Neural progenitor cell (in vitro differentiated cells): ENCODE results near the gene MEGF6.

Experiments used
- EZH2phosphoT487 ChIP-seq: fragments of 200-600 bp; sonication (generic); IDR thresholded peaks from 2 replicates; pipeline ENCODE4 v1.6.1; 2017; ENCODE audit warnings: antibody characterized with exemption
- TF ChIP-seq, protein P1 (sequence below): fragments of 200-600 bp; sonication (generic); IDR thresholded peaks from 2 replicates; pipeline ENCODE4 v1.5.1; 2017; ENCODE audit warnings: antibody characterized with exemption, mild to moderate bottlenecking

DNA sequence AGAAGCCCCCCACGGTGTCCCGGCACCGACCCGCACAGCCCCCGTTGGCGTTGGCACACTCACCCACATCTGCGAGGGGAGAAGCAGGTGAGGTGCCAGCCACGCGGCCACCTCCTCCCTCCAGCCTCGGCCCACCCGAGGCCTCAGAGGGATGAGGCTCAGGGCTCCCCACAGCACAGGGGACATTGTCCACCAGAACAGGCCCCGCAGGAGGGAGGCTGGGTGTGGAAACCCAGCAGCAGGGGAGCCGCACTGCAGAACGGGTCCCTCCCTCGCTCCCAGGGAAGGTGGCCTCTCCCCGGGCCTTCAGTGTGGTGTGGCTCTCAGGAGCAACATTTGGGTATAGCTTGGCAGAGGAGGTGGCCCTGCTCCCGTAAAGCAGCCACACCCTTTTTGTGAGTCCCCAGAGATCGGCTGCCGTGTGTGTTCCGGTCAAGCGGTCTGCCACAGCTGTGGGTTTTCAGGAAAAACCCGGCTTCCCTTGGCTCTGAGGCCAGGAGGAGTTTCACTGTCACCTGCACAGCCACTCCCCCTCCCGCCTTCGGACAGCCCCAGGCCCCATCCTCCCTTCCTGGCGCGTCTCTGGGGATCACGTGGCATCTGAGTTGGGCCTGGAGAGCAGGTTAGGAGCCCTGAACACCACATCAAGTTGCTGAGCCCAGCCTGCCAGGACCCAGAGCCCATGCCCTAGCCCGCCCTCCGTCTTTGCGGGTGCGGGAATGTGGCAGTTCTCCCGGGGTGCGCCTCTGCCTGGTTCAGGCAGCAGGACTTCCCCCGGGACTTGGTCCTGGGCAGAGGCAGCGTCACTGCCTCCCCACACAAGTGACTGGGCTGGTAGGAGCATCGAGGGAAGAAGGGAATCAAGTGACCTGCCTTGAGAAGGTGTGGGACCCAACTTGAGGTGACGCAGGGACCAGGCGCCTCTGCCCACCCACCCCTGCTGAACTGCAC lies 64.0 kb downstream of the MEGF6 start:
- TF ChIP-seq, protein P1, sequence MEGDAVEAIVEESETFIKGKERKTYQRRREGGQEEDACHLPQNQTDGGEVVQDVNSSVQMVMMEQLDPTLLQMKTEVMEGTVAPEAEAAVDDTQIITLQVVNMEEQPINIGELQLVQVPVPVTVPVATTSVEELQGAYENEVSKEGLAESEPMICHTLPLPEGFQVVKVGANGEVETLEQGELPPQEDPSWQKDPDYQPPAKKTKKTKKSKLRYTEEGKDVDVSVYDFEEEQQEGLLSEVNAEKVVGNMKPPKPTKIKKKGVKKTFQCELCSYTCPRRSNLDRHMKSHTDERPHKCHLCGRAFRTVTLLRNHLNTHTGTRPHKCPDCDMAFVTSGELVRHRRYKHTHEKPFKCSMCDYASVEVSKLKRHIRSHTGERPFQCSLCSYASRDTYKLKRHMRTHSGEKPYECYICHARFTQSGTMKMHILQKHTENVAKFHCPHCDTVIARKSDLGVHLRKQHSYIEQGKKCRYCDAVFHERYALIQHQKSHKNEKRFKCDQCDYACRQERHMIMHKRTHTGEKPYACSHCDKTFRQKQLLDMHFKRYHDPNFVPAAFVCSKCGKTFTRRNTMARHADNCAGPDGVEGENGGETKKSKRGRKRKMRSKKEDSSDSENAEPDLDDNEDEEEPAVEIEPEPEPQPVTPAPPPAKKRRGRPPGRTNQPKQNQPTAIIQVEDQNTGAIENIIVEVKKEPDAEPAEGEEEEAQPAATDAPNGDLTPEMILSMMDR: no peak
- no peak for TF ChIP-seq EZH2phosphoT487
